GM12873 (cell line): ENCODE results near the gene SLC6A1.

Experiments
- TF ChIP-seq, protein P1 (sequence below): IDR thresholded peaks from 2 replicates; pipeline ENCODE4 v1.5.1; 2012; ENCODE audit warnings: low read depth, mild to moderate bottlenecking, moderate library complexity, low read length, control low read depth; ENCODE audit not compliant: insufficient read depth; ENCODE audit errors: missing control alignments

SLC6A1 gene

DNA sequence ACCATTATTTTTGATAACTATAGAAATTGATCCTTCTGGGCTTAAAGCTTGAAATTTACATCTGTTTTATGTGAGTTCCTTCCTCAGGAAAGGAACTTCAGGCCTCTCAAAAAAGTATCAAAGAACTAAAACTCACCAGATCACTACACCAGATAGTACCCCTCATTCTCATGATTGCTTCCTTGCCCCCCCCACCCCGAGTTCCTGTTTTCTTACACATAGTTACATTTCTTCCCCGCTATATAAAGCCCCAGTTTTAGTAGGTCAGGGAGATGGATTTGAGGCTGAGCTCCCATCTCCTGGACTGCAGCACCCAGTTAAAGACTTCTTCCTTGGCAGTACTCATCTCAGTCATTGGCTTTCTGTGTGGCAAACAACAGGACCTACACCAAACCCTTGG, 81.5 kb downstream of the SLC6A1 start:
- TF ChIP-seq, protein P1, sequence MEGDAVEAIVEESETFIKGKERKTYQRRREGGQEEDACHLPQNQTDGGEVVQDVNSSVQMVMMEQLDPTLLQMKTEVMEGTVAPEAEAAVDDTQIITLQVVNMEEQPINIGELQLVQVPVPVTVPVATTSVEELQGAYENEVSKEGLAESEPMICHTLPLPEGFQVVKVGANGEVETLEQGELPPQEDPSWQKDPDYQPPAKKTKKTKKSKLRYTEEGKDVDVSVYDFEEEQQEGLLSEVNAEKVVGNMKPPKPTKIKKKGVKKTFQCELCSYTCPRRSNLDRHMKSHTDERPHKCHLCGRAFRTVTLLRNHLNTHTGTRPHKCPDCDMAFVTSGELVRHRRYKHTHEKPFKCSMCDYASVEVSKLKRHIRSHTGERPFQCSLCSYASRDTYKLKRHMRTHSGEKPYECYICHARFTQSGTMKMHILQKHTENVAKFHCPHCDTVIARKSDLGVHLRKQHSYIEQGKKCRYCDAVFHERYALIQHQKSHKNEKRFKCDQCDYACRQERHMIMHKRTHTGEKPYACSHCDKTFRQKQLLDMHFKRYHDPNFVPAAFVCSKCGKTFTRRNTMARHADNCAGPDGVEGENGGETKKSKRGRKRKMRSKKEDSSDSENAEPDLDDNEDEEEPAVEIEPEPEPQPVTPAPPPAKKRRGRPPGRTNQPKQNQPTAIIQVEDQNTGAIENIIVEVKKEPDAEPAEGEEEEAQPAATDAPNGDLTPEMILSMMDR, result no peak

DNA sequence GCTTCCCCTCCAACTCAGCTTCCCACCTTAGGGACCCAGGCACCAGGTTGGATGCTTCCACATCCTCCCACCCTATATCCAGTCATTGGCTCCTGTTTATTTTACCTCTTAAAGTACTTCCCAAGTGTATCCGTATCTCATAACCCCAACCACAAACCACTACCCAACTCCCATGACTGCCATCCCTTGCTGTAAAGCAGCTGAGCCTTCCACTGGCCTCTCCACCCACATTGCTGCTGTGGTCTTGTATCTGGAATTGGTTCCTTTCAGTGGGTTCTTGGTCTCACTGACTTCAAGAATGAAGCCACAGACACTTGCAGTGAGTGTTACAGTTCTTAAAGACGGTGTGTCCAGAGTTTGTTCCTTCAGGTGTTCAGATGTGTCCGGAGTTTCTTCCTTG, 81.9 kb downstream of the SLC6A1 start:
- TF ChIP-seq, protein P1, result no peak

DNA sequence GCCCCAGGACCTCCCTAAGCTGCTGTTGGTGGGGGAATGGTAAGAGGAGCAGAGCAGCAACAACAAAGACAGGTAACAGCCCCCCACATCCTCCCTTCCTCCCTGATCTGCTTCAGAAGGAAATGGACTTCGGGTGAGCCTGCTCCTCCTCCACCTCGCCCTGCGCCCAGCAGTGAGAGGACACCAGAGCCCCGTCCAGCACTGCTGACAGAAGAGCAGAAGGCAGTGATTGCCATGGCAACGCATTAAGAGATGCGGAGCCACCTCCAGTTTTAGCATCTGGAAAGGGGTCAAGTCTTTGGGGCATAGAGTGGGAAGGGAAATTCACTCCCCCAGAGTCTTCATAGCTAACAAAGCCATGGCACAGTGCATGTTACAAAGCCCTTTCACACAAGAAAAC, 84.2 kb downstream of the SLC6A1 start:
- TF ChIP-seq, protein P1, result no peak

- TF ChIP-seq, protein P1, result no peak
These were observed 84.9 kb downstream of the SLC6A1 start for GRCh38 chr3:11077466-11077865.

GRCh38 chr3:11078826-11079515, 86.4 kb downstream of the SLC6A1 start:
- TF ChIP-seq, protein P1, result no peak

DNA sequence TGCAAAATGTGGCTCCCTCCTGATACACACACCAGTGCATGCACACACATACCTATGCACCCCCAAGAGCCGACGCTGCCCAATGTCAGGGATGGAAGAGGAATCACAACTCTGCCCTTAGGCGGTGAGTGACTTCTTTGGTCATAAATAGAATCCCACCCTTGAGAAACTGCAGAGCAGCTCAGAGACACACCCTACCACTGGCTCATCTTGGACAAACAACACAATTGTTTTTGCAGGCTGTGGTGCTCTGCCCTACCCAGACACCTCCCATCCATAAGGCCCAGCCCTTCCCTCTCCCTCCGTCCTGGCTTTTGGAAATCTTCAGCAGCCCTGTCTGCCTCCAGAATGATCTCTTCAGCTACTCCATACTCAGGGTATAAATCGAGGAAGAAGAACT, 87.9 kb downstream of the SLC6A1 start:
- TF ChIP-seq, protein P1, result no peak

DNA sequence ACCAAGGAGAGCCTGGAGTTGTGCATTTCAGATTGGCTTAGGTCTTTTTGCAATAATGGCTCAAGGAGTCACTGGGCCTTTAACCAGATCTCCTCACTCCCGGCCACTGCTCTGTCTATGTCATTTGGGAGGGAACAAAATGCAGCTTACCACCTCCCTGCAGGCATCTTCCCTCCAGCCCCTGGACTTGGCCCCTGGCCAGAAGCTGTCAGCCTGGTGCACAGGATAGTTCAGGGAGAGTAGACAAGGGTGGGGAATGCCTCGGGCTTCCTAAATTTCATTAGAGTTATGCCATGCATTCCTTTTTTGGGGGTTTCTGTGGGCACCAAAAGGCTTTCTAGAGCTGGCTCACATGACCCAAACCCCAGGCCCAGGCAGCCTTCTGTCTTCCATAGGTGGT, 91.5 kb downstream of the SLC6A1 start:
- TF ChIP-seq, protein P1, result no peak
